GM23248 (cell line): ENCODE measurements around the gene PRODH2.

ENCODE experiments used
- EZH2 ChIP-seq: fragments of 200-600 bp; sonication (generic); IDR thresholded peaks from 2 replicates; pipeline ENCODE4 v1.6.1; 2018; ENCODE audit warnings: antibody characterized with exemption, mild to moderate bottlenecking; ENCODE audit not compliant: insufficient read depth, poor library complexity, severe bottlenecking
- EZH2phosphoT487 ChIP-seq: fragments of 200-600 bp; sonication (generic); IDR thresholded peaks from 2 replicates; pipeline ENCODE4 v1.6.1; 2018; ENCODE audit warnings: antibody characterized with exemption, moderate library complexity, mild to moderate bottlenecking, low read depth; ENCODE audit not compliant: insufficient read depth

- TF ChIP-seq EZH2phosphoT487 = no peak
- no peak for TF ChIP-seq EZH2
These were observed 52.9 kb downstream of the PRODH2 start for GRCh38 chr19:35759697-35760096.
